ENCODE measurements around the gene TMEM59L. TPM values are rescaled to one million over a fixed set of nuclear protein-coding genes. Genes with fewer than 3 reads are reported as not detected.
A peak's percentile ranks its signal among the peaks of the same experiment; 100 is the strongest.

TMEM59L gene
- total RNA-seq, 1 donor from 2014 or later: 0.11 TPM

GRCh38 chr19:18571564-18572344 is 40.9 kb upstream of the TMEM59L start, which contains the start of gene UBA52:
UBA52 (plus strand) TSS chr19:18571857; CDS start chr19:18573301, 1,444 bp downstream.
- Histone ChIP-seq H3K27me3 (no peaks in the 10 kb centered on the region), H3K4me2 (peak within 1 kb of the TSS; percentile 89), H3K36me3 (no peaks in the 10 kb centered on the region), H4K20me1 (ENCODE audit: low read depth) (peaks cover 29% of the 10 kb centered on the region), H3K9ac (peak within 1 kb of the TSS; percentile 97), H3K9me3 (ENCODE audit: low read depth) (no peaks in the 10 kb centered on the region), H3K27ac (peak within 1 kb of the TSS; percentile 14), H2AFZ (replicated peaks) (peak within 1 kb of the TSS; percentile 72), H3K4me1 (peaks cover 9% of the 10 kb centered on the region), H3K79me2 (ENCODE audit: low read depth) (peaks cover 27% of the 10 kb centered on the region), H3F3A (ENCODE audit: low read depth) (peaks cover 40% of the 10 kb centered on the region), H3K4me3 (peak within 1 kb of the TSS; percentile 92)
- Mint-ChIP-seq H3K9me3 (no peaks in the 10 kb centered on the region), H3K27ac (no peak within 1 kb of the TSS), H3K36me3 (peaks cover 21% of the 10 kb centered on the region), H3K4me3 (peak within 1 kb of the TSS; percentile 94), H3K4me1 (peaks cover 13% of the 10 kb centered on the region), H3K27me3 (ENCODE audit: insufficient read depth, low read depth) (peaks cover 8% of the 10 kb centered on the region)
- DNase-seq (ENCODE audit: low spot score): peak; percentile 100
- TF ChIP-seq CTCF (IDR thresholded peaks at IDR 0.05) (no peak), EZH2phosphoT487 (IDR thresholded peaks at IDR 0.05) (no peak), EZH2 (IDR thresholded peaks at IDR 0.05) (no peak)

GRCh38 chr19:18574691-18575291 is 37.9 kb upstream of the TMEM59L start:
- Histone ChIP-seq H3K27me3 (no peaks in the 10 kb centered on the region), H3K9ac (no peak overlapping the region), H3K4me2 (no peak overlapping the region), H2AFZ (replicated peaks) (no peak overlapping the region), H3K4me3 (no peak overlapping the region), H3K79me2 (ENCODE audit: low read depth) (peaks cover 27% of the 10 kb centered on the region), H4K20me1 (ENCODE audit: low read depth) (peaks cover 29% of the 10 kb centered on the region), H3K36me3 (no peaks in the 10 kb centered on the region), H3K4me1 (peaks cover 9% of the 10 kb centered on the region), H3F3A (ENCODE audit: low read depth) (peaks cover 40% of the 10 kb centered on the region), H3K9me3 (ENCODE audit: low read depth) (no peaks in the 10 kb centered on the region), H3K27ac (no peak overlapping the region)
- Mint-ChIP-seq H3K27me3 (ENCODE audit: insufficient read depth, low read depth) (peaks cover 8% of the 10 kb centered on the region), H3K4me1 (peaks cover 13% of the 10 kb centered on the region), H3K4me3 (peak overlapping the region; percentile 62), H3K27ac (no peak overlapping the region), H3K36me3 (peaks cover 12% of the 10 kb centered on the region), H3K9me3 (no peaks in the 10 kb centered on the region)
- TF ChIP-seq CTCF (IDR thresholded peaks at IDR 0.05) (no peak), EZH2 (IDR thresholded peaks at IDR 0.05) (no peak), EZH2phosphoT487 (IDR thresholded peaks at IDR 0.05) (no peak)
- DNase-seq (ENCODE audit: low spot score): no peak

GRCh38 chr19:18576383-18576782 is 36.3 kb upstream of the TMEM59L start:
- H3K4me3 Mint-ChIP-seq: no peak overlapping the region
- TF ChIP-seq CTCF (IDR thresholded peaks at IDR 0.05) (no peak), EZH2 (IDR thresholded peaks at IDR 0.05) (no peak), EZH2phosphoT487 (IDR thresholded peaks at IDR 0.05) (no peak)
- H3K27ac ChIP-seq: no peak overlapping the region
- H3K9me3 ChIP-seq (ENCODE audit: low read depth): no peaks in the 10 kb centered on the region
- H3K27ac Mint-ChIP-seq: no peak overlapping the region
- DNase-seq (ENCODE audit: low spot score): no peak
- H3K36me3 ChIP-seq: no peaks in the 10 kb centered on the region
- H3K27me3 ChIP-seq: no peaks in the 10 kb centered on the region
- H3K27me3 Mint-ChIP-seq (ENCODE audit: insufficient read depth, low read depth): peaks cover 6% of the 10 kb centered on the region
- peaks cover 27% of the 10 kb centered on the region for H3K79me2 ChIP-seq (ENCODE audit: low read depth)
- peaks cover 27% of the 10 kb centered on the region for H3F3A ChIP-seq (ENCODE audit: low read depth)
- peaks cover 11% of the 10 kb centered on the region for H3K4me1 Mint-ChIP-seq
- no peak overlapping the region for H3K4me2 ChIP-seq
- no peak overlapping the region for H3K4me3 ChIP-seq
- H2AFZ ChIP-seq (replicated peaks): no peak overlapping the region
- H3K9ac ChIP-seq: no peak overlapping the region
- H3K36me3 Mint-ChIP-seq: peaks cover 12% of the 10 kb centered on the region
- H3K9me3 Mint-ChIP-seq: no peaks in the 10 kb centered on the region
- H4K20me1 ChIP-seq (ENCODE audit: low read depth): peaks cover 29% of the 10 kb centered on the region
- H3K4me1 ChIP-seq: peaks cover 9% of the 10 kb centered on the region

All from neural progenitor cell (in vitro differentiated cells).